Measurements from ENCODE around the gene CYB561A3. TPM values are rescaled to one million over a fixed set of nuclear protein-coding genes. Genes with fewer than 3 reads are reported as not detected.

CYB561A3 gene
- total RNA-seq, 1 experiment from 2014 or later = 19.0 TPM

DNA sequence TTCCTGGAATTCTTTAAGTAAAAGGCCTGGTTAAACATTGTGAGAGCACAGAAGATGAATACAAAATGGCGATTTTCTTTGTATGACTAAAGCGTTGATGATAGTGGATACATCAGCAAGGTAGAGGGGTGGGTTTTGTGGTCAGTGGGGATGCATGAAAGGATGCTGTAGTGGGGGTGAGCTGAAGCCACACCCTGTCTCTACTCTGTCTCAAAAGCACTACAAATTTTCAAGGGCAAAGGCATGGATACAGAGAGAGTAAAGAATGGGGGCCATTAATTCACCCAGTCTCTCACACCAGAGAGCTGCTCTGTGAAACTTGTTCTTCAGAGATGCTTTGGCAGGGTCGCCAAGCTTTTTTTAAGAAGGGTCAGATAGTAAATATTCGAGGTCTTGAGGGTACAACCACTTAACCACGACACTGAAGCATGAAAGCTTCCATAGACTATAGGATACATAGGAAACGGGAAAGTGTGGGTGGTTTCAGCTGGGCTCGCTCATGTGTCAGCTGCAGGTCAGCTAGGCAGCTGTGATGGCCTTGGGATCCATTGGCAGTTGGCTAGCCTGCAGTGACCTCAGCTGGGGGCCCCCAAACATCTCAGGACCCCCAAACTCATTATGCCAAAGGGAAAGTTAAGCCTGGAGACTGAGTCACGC lies 8.8 kb upstream of the CYB561A3 start:
- DNase-seq (ENCODE audit: low spot score) = no peak
- in situ Hi-C loops (cut with HindIII; ENCODE audit: low sequenced_read_pairs) = no loop called here

DNA sequence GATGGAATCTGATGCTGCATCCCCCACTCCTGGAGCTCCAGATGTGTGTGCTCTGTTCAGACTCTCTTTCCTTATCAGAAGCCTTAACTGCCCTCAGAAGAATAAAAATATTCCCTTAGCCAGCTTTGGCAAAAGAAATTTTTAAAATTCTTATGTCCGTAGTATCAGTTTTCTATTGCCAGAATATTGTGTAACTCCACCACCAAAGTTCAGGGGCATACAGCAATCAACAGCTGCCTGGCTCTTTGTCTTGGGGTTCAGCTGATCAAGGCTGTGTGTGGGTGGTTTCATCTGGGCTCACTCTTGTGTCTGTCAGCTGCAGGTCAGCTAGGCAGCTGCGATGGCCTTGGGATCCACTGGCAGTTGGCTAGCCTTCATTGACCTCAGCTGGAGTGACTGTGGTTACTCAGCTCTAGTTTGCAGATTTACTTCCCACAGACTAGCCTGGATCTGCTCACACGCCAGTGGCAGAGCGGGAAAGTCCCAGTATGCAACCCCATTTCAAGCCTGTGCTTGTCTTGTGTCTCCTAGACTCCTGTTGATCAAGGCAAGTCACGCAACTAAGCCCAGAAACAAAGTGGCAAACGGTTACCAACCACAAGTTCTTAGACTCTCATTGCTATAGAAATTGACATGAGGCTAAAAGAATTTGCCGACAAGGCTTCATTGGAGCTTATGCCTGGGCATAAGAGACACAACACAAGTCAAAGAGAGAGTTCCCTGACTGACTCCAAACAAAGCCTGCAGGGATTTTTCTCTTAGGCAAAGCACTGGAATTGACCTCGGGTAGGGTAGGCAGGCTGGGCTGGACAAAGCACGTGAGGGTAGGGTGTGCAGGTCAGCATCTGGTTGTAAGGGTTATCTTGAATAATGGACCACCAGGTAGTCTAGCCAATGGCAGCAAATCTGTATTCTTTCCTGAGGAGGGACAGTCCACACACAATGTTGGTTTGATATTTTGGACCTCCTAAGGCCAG lies 8.0 kb upstream of the CYB561A3 start:
- peak; percentile 8 for DNase-seq (ENCODE audit: low spot score)
- in situ Hi-C loops (cut with HindIII; ENCODE audit: low sequenced_read_pairs) = no loop called here

DNA sequence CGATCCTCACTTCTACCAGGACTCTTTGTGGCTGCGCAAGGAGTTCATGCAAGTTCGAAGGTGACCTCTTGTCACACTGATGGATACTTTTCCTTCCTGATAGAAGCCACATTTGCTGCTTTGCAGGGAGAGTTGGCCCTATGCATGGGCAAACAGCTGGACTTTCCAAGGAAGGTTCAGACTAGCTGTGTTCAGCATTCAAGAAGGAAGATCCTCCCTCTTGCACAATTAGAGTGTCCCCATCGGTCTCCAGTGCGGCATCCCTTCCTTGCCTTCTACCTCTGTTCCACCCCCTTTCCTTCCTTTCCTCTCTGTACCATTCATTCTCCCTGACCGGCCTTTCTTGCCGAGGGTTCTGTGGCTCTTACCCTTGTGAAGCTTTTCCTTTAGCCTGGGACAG lies 7.0 kb upstream of the CYB561A3 start:
- no peak for DNase-seq (ENCODE audit: low spot score)
- in situ Hi-C loops (cut with HindIII; ENCODE audit: low sequenced_read_pairs) = no loop called here

DNA sequence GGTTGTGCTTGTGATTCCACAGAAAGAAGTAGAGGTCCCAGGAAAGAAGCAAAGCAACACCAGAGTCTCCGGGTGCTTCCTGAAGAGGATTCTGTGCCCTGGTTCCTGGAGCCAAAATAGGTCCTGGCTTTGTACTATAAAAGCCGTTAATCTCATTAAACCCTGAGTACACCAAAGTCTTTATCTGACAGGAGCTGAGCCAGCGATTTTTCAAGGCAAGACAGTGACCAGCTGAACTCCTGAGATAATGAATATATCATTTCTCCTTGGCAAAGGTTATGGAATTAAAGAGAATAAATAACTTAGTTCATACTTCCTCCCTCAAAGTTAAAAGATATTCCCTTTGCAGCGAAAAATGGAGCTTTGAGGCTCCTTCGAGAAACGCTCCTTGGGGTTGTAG lies 5.7 kb upstream of the CYB561A3 start:
- DNase-seq (ENCODE audit: low spot score) = no peak
- in situ Hi-C loops (cut with HindIII; ENCODE audit: low sequenced_read_pairs) = no loop called here

DNA sequence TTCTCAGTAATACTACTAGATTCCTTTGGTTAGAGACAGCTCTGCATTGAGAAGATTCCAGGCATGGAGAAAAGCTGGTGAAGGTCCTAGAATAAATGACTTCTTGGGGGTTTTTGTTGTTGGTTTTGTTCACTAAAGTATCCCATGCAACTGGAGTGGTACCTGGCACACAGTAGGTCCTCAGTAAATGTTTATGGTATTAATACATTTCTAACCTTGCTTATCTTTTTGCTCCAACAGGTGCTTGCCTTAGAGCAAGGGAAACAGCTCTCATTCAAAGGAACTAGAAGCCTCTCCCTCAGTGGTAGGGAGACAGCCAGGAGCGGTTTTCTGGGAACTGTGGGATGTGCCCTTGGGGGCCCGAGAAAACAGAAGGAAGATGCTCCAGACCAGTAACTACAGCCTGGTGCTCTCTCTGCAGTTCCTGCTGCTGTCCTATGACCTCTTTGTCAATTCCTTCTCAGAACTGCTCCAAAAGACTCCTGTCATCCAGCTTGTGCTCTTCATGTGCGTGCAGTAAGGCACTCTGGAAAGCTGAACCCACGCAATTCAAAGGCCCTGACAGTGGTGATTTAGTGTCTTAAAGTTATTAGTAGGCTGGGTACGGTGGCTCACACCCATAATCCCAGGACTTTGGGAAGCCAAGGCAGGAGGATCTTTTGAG lies 2.5 kb upstream of the CYB561A3 start:
- no peak for DNase-seq (ENCODE audit: low spot score)
- in situ Hi-C loops (cut with HindIII; ENCODE audit: low sequenced_read_pairs) = no loop called here

DNA sequence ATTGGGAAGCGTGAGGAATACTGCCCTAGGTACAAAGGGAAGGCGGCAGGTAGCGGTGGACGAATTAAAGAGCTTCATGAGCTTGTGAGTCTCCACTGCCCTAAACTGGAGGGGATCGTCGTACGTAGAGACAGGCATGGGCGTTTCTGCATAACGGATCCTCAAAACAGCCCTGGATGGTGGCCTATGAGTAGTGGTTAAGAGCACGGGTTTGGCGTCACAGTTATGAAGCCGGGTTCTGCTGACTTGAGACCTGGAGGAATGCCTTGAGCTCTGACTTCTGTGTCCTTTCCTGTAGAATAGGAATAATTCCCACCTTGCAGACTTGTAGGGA lies 827 bp upstream of the CYB561A3 start:
- in situ Hi-C loops (cut with HindIII; ENCODE audit: low sequenced_read_pairs) = no loop called here
- no peak for DNase-seq (ENCODE audit: low spot score)

DNA sequence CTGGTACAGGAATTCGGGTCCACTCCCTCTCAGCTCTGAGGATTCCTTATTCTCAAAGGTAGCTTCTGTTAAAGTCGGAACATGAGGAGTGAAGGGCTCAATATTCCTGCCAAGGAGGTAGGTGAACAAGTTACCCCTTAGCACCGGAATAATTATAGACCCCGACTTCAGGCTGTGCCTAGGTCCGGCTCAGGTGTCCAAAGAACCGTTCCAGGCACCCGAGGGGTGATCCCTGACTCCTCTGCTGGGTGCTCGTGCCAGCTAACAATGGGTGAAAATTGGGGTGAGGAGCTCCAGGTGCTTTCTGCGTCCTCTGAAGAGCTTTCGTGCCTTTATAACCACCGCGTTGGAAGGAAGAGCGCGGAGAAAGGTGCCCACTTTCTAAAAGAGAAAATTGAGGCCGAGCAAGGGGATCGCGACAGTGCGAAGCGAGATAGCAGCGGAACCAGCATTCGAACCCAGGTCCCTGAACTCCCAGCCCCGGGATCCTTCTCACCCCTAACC lies 393 bp downstream of the CYB561A3 start:
- peak; percentile 13 for DNase-seq (ENCODE audit: low spot score)
- in situ Hi-C loops (cut with HindIII; ENCODE audit: low sequenced_read_pairs) = no loop called here

DNA sequence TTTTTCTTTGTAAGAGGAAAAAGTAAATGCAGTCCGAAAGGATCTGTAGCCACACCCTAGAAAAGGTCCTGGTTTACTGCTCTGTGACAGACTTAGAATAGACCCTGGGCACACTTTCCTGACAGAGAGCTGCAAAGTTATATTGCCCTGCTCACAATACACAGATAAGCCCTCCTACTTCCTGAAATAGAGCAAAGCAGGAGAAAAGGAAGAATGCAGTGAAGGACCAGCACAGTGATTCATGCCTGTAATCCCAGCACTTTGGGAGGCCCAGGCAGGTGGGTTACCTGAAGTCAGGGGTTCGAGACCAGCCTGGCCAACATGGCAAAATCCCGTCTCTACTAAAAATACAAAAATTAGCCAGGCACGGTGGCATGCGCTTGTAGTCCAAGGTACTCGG lies 2.2 kb downstream of the CYB561A3 start:
- no peak for DNase-seq (ENCODE audit: low spot score)
- in situ Hi-C loops (cut with HindIII; ENCODE audit: low sequenced_read_pairs) = no loop called here

DNA sequence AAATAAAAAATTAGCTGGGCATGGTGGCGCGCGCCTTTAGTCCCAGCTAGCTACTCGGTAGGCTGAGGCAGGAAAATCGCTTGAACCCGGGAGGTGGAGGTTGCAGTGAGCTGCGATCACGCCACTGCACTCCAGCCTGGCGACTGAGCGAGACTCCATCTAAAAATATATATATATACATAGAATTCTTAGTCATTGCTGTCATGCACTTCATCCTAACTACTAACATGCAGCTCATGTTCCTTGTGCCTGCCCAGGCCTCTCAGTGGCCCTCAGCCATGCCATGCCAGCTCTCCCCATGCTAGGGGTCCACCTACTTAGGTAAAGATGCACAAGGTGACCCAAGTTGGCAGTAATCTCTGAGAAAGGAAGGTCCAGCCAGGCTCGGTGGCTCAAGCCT lies 3.1 kb downstream of the CYB561A3 start:
- in situ Hi-C loops (cut with HindIII; ENCODE audit: low sequenced_read_pairs) = no loop called here
- no peak for DNase-seq (ENCODE audit: low spot score)

DNA sequence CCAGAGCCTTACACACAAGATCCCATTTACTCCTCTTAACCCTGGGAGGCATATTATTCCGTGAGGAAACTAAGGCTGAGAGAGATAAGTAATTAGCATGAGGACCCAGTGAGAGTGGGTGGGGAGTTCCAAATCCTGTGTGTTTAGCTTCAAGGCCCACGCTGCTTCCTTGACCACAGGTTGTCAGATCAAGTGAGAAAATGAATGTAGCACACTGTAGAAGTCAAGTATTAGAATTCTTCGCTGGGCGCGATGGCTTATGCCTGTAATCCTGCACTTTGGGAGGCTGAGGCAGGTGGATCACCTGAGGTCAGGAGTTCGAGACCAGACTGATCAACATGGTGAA lies 3.8 kb downstream of the CYB561A3 start:
- in situ Hi-C loops (cut with HindIII; ENCODE audit: low sequenced_read_pairs) = no loop called here
- no peak for DNase-seq (ENCODE audit: low spot score)

DNA sequence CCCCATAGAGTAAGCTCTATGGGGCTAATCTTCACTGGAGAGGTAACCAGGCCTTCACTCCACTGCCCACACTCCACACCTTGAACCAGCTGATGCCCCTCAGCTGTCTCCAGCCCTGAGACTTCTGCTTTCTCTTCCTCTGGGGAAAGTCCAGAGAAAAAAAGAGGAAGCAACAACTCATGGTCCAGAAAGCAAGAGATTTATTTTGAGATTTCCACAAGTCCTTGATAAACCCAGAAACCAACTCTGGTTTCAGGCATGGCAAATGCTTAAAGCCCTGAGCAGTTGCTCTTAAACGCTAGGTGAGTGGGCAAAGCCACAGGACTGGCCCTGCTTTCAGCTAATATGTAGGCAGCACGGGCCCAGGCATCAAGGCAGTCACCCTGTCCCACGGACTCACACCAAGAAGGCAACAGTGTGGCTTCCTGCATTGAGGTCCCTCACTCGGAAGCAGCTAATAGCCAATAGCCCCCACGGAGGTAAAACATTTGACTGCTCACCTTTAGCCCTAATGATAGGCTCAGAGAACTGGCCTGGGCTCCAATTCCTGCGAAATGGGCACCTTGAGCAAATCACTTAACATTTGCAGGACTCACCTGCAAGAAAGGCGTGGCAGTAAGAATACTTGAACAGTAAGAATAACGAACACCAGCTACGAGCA lies 4.3 kb downstream of the CYB561A3 start:
- no peak for DNase-seq (ENCODE audit: low spot score)
- in situ Hi-C loops (cut with HindIII; ENCODE audit: low sequenced_read_pairs) = no loop called here

DNA sequence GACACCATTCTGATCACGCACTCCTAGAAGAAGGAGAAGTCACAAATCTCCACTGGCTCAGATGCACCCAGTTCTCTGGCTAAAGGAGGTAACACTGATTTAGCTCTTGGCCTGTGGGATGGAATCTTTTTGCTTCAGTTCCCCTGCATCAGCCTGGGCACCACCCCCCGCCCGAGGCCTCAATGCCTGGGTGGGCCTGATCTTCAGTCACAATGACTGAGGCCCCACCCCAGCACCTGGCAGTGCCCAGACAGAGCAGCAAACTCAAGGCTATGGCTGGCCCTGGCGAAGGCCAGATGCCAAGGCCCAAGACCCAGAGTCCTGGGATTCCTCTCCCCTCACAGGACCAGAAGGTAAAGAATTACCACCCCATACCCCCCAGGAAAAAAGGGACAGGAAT lies 5.0 kb downstream of the CYB561A3 start:
- no peak for DNase-seq (ENCODE audit: low spot score)
- in situ Hi-C loops (cut with HindIII; ENCODE audit: low sequenced_read_pairs) = no loop called here

DNA sequence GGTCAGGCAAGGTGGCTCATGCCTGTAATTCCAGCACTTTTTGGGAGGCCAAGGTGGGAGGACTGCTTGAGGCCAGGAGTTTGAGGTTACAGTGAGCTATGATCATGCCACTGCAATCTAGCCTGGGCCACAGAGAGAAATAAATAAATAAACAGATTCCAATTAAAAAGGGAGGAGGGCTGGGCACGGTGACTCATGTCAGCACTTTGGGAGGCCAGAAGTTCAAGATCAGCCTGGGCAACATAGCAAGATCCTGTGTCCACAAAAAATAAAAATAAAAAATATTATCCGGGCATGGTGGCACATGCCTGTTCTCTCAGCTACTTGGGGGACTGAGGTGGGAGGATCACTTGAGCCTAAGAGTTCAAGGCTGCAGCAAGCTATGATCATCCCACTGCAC lies 7.5 kb downstream of the CYB561A3 start:
- no peak for DNase-seq (ENCODE audit: low spot score)

DNA sequence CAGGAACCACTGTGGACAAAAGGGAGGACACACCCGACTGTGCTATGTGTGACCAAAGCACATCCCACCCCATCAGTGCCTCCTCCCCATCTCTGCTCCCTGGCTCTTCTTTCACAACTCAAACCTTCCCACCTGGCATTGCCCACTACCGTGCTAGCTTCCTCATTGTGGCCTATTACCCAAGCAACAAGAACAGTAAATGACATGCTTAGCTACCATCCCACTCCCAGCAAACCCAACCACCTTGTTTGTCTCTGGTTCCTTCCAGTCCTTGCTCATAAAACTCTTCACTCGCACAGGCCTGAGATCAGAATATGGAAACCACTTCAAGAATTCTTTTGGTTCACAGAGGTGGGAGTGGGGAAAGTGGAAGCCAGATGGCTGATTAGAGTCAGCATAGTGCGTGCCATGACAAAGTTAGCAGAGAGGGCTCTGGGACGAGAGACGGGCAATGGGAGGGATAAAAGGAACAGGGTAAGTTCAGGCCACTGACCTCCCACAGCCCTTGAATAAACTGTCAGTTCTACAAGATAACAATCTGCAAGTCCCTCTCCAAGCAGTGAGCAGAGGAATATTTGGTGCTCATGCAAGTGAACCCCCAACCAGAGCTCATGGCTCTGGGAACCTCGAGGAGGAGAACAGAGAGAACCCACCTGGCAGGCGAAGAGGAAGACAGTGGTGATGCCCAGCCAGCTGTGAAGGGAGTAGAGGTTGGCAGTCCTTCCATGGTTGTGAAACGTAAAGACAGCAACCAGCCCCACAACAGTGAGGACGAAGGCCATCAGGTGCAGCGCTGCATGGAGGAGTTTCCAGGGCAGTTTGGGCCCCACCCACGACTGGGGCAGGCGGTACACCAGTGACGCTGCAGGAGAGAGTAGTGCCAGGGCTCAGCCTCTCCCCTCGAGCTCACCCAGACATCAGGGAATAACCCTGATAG lies 8.3 kb downstream of the CYB561A3 start:
- DNase-seq (ENCODE audit: low spot score) = no peak
- in situ Hi-C loops (cut with HindIII; ENCODE audit: low sequenced_read_pairs) = no loop called here

More for the DNA sequence above, 7.5 kb downstream of the CYB561A3 start:
- in situ Hi-C loops (cut with HindIII; ENCODE audit: low sequenced_read_pairs) = no loop called here

DNA sequence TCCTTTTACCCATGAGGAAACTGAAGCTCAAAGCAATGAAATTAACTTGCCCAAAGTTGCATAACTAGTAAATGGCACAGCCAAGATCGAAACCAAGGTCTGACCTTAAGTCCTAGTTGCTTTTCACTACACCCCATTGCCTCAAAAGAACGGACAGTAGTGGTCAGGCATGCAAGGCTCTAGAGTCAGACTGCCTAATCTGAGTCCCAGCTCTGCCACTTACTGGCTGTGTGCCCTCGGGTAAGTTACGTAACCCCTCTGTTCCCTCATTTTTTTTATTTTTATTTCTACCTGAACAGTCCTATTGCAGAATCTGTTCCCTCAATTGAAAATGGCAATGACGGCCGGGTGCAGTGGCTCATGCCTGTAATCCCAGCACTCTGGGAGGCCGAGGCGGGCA lies 9.6 kb downstream of the CYB561A3 start:
- no peak for DNase-seq (ENCODE audit: low spot score)
- in situ Hi-C loops (cut with HindIII; ENCODE audit: low sequenced_read_pairs) = no loop called here

DNA sequence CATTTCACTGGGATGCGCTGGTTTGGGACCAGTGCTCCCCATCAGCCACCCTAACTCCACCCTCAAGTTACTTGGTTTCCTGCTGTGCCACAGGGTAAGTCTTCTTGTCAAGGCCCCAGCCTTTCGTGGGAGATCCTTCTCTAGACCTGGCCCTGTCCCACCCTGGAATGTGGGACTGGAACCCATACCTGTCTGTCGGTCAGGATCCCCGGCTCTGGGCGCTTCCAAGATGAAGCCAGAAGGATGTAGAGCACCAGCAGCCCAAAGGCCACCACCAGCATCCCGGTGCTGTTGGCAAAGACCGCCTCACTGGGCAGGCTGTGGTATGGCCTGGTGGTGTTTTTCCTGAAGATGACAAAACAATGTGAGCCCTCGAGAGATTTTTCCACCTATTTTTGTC lies 10.9 kb downstream of the CYB561A3 start:
- in situ Hi-C loops (cut with HindIII; ENCODE audit: low sequenced_read_pairs) = no loop called here
- DNase-seq (ENCODE audit: low spot score) = no peak

DNA sequence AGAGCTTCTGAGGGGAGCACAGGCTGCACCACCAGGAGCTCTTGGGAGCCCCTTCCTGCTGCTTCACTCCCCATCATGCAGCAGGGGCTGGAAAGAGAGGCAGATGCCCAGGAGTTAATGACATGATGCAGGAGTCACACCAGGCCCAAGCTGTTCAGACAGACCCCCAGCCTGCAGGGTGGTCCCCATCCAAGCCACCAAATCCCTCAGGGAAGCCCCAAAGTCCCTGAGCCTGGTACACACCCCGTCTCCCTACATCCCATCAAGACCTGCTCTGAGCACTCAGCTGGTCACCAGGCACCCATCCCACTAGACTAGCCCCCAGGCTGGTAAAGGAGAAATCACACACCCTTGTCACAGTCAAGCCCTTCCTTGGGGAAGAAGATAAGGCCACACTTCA lies 11.3 kb downstream of the CYB561A3 start:
- in situ Hi-C loops (cut with HindIII; ENCODE audit: low sequenced_read_pairs) = no loop called here
- DNase-seq (ENCODE audit: low spot score) = no peak

DNA sequence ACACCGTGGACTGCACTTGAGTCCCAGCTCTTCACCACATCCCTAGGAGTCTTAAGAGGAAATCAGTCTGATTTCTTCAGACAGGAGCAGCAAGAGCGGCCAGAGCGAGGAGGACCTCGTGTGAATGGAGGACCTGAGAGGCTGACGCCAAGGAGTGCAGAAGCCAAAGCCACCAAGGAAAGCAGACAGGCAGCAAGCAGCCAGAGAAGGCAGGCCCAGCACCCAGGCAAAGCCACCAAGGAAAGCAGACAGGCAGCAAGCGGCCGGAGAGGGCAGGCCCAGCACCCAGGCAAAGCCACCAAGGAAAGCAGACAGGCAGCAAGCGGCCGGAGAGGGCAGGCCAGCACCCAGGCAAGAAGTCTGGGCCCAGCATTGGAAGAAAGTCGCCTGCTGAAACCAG lies 11.8 kb downstream of the CYB561A3 start:
- in situ Hi-C loops (cut with HindIII; ENCODE audit: low sequenced_read_pairs) = no loop called here
- DNase-seq (ENCODE audit: low spot score) = no peak
